NCI-H526 treated with DMSO at 0.1 percent for 48 hours (cell line): ENCODE results near the gene TPRX2.
"Not testable (repeated sequence)": the region's sequence is repeated elsewhere in the genome, so short reads cannot be mapped to it uniquely, and the experiment has no call there.

Experiments
- DNase-seq: peaks from one replicate; lab custom pipeline; 2025; lab: John Stamatoyannopoulos, UW

The TPRX2 gene

DNA sequence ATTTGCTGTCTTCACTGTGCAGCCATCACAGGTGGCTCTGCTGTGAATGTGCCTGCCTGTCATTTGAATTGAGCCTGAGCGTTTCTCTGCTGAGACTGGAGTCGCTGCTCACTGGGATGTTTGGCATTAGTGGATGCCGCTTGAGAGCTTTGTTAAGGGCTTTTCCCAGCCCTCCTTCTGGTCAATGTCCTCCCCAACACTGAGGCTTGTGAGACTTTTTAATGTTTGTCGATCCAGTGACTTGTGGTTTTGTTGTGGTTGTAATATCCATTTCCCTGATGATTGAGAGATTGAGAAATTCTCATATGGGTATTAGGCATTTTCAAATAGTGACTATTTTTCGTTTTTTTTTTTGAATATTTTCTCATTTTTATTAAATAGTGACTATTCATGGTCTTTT is 2.6 kb downstream of the TPRX2 start:
- no peak for DNase-seq

DNA sequence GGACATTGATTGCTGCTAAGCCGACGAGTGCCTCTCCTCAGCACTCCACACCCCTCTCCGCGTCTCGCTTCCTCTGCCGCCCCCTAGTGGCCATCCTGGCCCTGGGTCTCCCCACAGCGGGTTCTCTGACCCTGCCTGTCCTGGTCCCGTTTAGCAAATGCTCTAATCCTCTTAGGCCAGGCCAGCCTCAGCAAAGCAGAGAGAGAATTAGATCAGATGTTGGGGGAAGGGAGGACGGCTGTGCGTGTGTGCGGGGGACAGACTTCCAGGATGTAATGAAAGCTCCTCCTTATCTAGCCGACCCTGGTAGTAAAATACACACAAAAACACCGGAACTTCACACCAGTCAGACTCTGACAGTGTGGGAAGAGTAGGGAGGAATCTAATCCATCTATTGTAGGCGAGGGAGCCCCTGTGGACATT is 4.5 kb downstream of the TPRX2 start:
- peak; percentile 47 for DNase-seq

DNA sequence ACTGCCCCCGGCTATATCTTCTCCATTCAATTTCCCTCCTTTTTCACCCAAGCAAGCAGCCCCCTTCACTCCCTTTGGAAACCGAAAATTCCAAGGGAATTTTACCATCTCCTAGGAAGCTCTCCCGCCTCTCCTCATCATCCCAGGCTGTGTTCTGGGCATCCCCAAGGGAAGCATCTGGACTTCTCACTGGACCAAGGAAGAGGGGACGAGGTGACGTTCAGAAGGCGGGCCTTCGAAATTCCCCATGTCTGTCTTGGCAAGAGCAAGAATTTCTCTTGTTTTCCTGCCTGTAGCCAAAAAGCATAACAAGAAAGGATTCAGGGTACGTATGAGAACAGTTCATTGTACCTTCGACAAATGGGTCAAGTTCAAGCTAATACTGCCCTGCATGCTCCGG is 6.1 kb downstream of the TPRX2 start:
- no peak for DNase-seq

DNA sequence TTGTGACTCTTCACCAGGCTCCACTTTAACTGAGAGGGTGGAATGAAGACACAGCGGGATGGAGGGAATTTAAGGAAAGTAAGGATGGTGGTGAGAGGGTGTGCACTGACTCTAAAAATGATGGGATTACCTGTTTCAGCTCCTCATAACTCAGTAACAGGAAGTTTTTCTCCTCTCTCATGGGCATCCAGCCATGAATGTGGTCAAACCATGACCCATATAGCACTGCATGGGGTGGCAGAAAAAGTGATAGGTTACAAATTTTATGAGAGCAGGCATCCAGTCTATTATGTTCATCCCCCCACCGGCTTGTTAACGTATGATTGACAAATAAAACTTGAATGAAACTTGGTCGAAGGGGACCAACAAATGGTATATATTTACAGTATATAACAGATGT is 19.9 kb downstream of the TPRX2 start:
- no peak for DNase-seq

DNA sequence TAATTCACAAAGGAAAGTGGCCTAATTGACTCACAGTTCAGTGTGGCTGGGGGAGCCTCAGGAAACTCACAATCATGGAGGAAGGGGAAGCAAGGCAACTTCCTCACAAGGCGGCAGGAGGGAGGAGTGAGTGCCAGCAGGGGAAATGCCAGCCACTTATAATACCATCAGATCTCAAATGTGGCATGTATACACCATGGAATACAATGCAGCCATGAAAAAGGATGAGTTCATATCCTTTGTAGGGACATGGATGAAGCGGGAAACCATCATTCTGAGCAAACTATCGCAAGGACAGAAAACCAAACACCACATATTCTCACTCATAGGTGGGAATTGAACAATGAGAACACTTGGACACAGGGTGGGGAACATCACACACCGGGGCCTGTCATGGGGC is 20.4 kb downstream of the TPRX2 start:
- not testable (repeated sequence) for DNase-seq

DNA sequence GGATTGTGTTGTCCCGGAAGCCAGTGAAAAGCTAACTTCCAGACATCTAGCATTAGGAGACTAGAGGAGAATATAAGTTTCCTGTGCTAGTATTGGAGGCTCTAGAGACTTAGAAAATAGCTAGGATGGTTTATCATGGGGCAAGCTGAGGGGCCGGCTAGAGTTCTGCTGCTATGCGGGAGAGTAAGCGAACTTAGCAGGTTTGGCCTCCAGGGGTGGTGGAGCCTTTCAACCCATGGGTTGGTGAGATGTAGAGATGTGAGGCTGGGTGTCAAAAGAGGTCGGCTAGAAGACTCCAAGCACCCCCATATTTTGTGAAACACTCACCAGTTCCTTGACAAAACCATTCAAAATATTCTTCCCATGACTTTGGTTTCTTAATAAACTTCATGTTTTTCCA is 22.7 kb downstream of the TPRX2 start:
- DNase-seq = no peak

DNA sequence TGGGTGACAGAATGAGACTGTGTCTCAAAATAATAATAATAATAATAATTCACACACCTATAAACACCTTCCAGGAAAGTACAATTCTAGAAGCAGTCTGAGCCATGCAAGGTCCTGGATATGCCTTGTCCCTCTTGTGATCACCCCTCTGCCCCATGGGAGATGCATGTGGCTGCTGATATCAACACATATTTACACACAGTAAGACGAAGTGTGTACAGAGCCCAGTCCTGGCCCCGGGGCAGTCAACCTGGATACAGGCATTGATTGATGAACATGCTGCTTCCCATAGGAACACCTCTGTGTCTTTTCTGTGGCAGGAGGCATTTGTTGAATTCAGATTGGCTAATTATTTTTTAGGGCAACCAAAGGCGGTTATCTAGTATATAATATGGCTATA is 23.9 kb downstream of the TPRX2 start:
- DNase-seq = no peak

DNA sequence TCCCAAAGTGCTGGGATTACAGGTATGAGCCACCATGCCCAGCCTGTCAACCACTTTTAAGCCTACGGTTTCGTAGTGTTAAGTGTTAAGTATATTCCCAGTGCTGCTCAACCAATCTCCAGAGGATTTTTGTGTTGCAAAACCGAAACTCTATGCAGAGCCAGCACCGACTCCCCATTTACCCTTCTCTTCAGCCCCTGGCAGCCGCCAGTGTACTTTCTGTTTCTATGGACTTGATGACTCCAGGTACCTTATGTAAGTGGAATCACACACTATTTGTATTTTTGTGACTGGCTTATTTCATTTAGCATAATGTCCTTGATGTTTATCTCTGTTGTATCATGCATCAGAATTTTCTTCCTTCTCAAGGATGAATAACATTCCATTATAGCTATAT is 26.0 kb downstream of the TPRX2 start:
- DNase-seq = no peak

DNA sequence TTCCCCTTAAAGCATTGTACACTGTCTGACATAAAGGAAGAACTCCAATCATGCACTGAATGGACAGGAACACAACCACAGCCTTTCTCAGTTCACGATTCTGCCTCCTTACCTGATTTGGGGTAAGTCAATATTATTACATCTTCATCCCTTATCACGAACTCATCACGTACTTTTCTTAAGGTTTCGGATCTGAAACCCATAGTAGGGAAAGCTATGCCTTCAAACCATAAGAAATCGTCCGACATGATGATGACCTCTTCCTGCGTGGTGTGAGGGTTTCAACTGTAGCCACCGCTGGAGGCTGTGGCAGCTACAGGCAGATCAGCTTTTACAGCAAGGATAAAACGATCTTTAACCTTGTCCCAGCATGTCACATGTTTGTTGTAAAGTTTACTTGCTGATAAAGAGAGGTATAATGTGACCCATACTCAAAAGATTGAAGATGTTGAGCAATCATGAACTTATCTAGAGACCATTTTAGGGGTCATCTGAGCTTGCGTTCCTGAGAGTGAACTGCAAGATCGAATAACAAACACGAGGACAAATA is 27.1 kb downstream of the TPRX2 start, which contains the start of gene SULT2A1:
Gene SULT2A1, minus strand, starts transcription at position 306 of the 550 bp plus-strand sequence. Its CDS starts 58 bp downstream, at position 248.
- DNase-seq = no peak

DNA sequence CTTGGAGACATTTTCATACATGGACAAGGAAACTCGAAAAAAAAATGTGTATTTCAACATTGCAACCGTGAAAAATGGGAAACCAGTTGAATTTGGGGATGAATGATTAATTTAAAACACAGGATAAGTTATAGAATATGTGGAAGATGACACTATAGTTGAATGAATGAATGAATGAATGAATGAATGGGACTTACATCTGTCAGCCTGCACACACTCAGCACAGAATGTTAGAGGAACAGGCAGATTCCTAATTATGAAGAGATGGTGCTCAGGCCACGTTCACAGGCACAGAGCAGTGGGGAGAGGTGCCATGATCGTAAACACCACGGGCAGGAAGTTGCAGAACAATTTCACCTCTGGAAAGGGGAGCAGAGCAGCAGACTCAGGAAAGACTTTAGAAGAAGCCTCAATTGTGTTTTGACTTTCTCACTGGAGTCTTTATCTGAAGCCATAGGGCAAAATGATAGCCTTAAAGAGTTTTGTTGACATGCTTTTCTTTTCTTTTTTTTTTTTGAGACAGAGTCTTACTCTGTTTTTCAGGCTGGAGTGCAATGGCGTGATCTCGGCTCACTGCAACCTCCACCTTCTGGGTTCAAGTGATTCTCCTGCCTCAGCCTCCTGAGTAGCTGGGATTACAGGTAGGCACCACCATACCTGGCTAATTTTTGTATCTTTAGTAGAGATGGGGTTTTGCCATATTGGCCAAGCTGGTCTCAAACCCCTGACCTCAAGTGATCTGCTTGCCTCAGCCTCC is 32.0 kb downstream of the TPRX2 start:
- DNase-seq = no peak

DNA sequence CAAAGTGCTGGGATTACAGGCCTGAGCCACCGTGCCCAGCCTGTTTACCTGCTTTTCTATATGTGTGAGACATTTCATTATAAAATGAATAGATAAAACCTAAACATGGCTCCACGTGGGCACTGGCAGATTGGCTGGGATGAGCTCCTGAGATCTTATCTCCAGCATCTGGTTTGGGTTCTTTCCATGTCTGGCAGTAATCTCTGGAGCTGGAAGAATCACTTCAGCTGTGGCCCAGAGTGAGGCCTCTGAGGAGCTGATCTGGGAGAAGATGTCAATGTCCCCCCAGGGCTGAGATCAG is 32.5 kb downstream of the TPRX2 start:
- DNase-seq = no peak

DNA sequence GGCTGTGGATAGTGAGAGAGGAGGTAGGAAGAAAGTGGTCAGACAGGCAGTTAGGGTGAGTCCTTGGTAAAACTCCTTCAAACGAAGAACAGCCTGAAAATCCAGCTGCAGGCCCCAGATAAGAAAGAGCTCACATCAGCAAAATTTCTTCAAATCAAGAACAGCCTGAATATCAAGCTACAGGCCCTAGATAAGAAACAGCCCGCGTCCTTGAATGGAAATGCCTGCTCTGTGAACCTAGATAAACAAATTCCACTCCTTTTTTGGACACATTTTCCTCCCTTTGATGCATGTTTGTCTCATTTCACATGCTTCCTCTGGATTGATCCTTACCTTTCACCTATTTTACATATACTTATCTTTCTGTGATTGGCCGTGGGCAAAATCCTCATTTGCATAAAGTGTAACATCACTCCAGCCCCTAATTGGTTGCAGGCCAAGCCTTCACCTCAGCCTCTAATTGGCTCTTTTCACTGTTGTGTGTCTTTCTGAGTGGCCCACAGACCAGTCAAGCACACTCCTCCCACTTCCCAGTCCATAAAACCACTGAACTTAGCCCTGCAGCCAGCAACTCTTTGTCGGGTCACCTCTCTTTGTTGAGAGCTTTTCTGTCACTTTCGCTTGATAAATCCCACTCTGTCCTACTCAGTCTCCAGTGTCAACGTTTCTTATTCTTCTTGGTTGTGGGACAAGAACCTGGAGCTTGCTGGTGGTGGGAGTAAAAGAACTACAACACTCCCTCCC is 33.1 kb downstream of the TPRX2 start:
- DNase-seq = no peak

DNA sequence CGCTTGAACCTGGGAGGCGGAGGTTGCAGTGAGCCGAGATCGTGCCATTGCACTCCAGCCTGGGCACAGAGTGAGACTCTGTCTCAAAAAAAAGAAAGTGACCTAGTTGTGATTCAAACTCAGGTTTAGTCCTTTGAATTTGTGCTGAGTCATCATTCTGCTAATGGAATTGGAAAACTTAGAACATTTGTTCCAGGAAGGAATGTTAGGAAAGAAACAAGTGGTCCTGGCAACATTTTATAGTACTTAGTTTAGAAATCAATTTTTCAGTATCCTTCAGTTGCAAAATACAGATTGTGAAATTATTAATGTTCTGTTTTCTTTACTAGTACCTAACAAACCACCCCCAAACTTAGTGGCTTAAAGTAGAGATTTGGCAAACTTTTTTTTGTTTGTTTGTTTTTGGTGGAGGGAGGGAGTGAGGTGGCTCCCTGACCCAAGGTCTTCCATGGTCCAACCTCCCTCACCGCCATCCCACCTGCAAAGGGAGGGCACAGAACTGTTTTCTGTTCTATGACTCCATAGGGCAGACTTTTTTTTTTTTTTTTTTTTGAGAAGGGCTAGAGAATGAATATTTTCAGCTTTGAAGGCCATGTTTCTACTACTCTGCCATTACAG is 36.2 kb downstream of the TPRX2 start:
- DNase-seq = no peak

DNA sequence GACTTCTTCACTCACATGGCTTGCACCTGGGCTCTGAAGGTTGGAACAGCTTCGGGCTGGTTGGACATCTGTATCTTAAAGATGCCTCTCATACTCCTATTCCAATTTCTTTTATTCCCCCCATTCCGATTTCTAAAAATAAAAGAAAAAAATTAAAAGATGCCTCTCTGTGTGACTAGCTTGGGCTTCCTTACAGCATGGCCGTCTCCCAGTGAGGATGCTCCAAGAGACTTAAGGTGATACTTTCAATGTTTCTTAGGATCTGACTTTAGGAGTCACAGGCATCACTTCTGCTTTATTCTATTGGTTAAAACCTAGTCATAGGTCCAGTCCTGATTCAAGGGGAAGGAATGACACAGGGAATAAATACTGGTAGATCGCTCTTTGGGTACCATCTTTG is 37.0 kb downstream of the TPRX2 start:
- no peak for DNase-seq

DNA sequence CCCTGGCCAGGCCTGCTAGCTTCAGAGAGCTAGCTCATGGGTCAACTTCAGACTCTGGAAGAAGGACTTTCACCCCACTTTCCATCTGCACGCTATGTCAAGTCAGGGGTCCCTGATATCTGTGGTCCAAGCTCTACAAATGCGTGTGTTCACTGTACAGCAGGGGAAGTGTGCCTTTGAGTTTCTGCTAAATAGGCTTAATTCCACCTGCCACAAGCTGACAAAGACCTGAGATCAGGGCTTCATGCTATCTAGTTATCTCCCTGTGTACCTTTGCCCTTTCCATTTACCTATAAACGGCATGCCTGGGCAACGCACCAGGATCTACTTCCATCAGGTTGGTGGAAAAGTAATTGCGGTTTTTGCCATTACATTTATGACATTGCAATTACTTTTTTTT is 37.7 kb downstream of the TPRX2 start:
- DNase-seq = no peak

DNA sequence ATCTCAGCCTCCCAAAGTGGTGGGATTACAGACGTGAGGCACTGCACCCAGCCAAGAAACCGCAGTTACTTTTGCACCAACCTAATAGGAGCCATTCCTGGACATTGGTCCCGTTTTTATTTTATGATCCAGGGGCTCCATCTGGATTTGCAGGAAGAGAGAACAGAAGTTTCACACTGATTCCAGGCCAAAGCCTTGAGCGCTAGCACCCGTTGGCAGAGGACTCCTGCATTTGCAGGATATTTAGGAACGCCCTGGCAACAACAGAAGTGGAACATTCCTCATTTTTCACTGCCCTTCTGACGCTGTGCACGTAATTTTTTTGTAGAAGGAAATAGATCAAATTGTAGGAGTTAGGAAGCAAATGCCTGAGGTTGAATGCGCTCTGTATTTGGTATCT is 38.8 kb downstream of the TPRX2 start:
- no peak for DNase-seq

DNA sequence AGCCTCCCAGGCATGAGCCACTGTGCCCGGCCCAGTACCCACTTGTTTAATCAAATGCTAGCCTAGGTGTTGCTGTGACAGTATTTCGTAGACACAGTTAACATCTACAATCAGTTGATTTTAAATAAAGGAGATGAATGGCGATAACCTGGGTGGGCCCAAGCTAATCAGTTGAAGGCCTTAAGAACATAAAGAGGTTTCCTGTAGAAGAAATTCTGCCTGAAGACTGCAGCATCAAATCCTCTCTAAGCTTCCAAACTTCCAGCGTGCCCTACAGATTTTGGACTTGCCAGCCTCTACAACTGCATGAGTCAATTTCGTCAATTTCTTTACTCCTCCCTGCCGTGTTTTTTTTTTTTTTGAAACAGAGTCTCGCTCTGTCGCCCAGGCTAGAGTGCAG is 40.3 kb downstream of the TPRX2 start:
- DNase-seq = no peak

DNA sequence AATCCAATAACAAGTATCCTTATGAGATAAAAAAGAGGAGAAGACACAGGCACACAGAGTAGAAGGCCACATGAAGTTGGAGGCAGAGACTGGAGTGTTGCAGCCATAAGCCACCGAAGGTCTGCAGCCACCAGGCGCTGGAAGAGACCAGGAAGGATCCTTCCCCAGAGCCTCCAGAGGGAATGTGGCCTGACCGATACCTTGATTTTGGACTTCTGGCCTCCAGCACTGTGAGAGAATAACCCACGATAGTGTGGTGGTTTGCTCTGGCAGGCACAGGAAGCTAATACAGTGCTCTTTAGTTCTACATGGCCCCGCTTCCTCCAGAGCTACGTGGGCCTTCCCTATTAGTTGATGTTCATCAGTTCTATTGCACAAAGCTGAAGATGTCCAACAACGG is 42.3 kb downstream of the TPRX2 start:
- no peak for DNase-seq

DNA sequence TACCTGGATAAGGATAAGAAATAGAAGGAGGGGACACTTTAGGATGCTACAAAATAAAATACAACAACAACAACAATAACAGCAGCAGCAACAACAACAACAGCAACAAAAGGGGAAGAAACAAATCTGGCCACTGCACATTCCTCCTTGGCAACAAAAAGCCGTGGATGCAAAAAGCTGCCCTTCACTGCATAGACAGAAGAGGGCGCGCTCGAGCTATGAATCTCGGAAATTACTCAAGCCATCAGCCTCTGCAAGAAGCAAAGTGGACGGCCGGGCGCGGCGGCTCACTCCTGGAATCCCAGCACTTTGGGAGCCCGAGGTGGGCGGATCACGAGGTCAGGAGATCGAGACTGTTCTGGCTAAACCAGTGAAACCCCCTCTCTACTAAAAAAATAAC is 50.3 kb downstream of the TPRX2 start:
- not testable (repeated sequence) for DNase-seq

DNA sequence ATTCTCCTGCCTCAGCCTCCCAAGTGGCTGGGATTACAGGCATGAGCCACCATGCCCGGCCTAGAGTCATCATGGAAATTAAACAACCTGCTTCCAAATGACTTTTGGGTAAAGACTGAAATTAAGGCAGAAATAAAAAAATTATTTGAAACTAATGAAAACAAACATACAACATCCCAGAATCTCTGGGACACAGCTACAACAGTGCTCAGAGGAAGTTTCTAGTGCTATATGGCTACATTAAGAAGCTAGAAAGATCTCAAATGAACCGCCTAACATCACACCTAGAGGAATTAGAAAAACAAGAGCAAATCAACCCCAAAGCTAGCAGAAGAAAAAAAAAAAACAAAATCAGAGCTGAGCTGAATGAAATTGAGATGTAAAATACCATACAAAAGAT is 51.2 kb downstream of the TPRX2 start:
- DNase-seq = not testable (repeated sequence)
